CD14-positive monocyte (primary cell): ENCODE results near the gene KLHL9. TPM values are rescaled to one million over a fixed set of nuclear protein-coding genes. Genes with fewer than 3 reads are reported as not detected.
A peak's percentile ranks its signal among the peaks of the same experiment; 100 is the strongest.

Source experiments
- DNase-seq, 3 donors: peaks; one replicate each; pipeline ENCODE4 v3.0.0-alpha.2; 2011 to 2022
- H2AFZ ChIP-seq: 2 replicates; pipeline ENCODE4 v1.6.0; 2012; ENCODE audit warnings: mild to moderate bottlenecking, low read depth, low read length, inconsistent platforms; ENCODE audit not compliant: insufficient read depth, poor library complexity, severe bottlenecking
- H3K27ac ChIP-seq, 2 donors: 1 replicate in 1 of 2; 2 replicates in 1 of 2; pipeline ENCODE4 v1.5.1; 2012 to 2013; ENCODE audit warnings: low read length in 2 of 2, control low read depth in 1 of 2, inconsistent platforms in 1 of 2, low read depth in 1 of 2, mild to moderate bottlenecking in 1 of 2
- H3K27me3 ChIP-seq, 2 donors: one replicate each; pipeline versions ENCODE4 v1.6.0 to v1.6.1; 2011 to 2013; ENCODE audit warnings: low read length in 2 of 2; ENCODE audit not compliant: control insufficient read depth in 2 of 2, insufficient read depth in 2 of 2
- H3K36me3 ChIP-seq, 2 donors: replicated peaks in 1 of 2; 1 replicate in 1 of 2; 2 replicates in 1 of 2; pipeline versions ENCODE4 v1.5.1 to v1.6.1; 2012 to 2013; ENCODE audit warnings: low read length in 2 of 2, control low read depth in 1 of 2, inconsistent platforms in 1 of 2, mild to moderate bottlenecking in 1 of 2; ENCODE audit not compliant: insufficient read depth in 2 of 2, control insufficient read depth in 1 of 2
- H3K4me1 ChIP-seq, 2 donors: 1 replicate in 1 of 2; 2 replicates in 1 of 2; pipeline versions ENCODE4 v1.5.1 to v1.6.1; 2012 to 2013; ENCODE audit warnings: low read length in 2 of 2, control low read depth in 1 of 2, inconsistent platforms in 1 of 2, mild to moderate bottlenecking in 1 of 2, moderate library complexity in 1 of 2; ENCODE audit not compliant: insufficient read depth in 2 of 2, control insufficient read depth in 1 of 2
- H3K4me2 ChIP-seq: replicated peaks from 2 replicates; pipeline ENCODE3; 2012; ENCODE audit warnings: low read length, moderate library complexity, mild to moderate bottlenecking; ENCODE audit not compliant: poor library complexity, severe bottlenecking; ENCODE audit errors: extremely low read depth
- H3K4me3 ChIP-seq, 3 experiments: fragments of 200-600 bp in 1 of 3; sonication (generic) in 1 of 3; replicated peaks in 1 of 3; 1 replicate in 2 of 3; 2 replicates in 1 of 3; pipeline ENCODE4 v1.5.1; 2011 to 2013; ENCODE audit warnings: low read length in 3 of 3, mild to moderate bottlenecking in 3 of 3, control low read depth in 2 of 3, low read depth in 2 of 3, inconsistent platforms in 1 of 3, moderate library complexity in 1 of 3
- H3K79me2 ChIP-seq: 2 replicates; pipeline ENCODE4 v1.6.0; 2012; ENCODE audit warnings: mild to moderate bottlenecking, control low read depth, inconsistent platforms, low read length, moderate library complexity; ENCODE audit not compliant: insufficient read depth
- H3K9ac ChIP-seq: 2 replicates; pipeline ENCODE4 v1.6.0; 2017; ENCODE audit warnings: low read length, mild to moderate bottlenecking; ENCODE audit not compliant: insufficient read depth, poor library complexity, severe bottlenecking
- H3K9me3 ChIP-seq, 2 donors: replicated peaks in 1 of 2; 1 replicate in 1 of 2; 2 replicates in 1 of 2; pipeline versions ENCODE4 v1.5.1 to v1.6.1; 2012 to 2013; ENCODE audit warnings: low read length in 2 of 2, control low read depth in 1 of 2; ENCODE audit not compliant: control insufficient read depth in 1 of 2, insufficient read depth in 1 of 2
- H4K20me1 ChIP-seq: 2 replicates; pipeline ENCODE4 v1.6.0; 2012; ENCODE audit warnings: mild to moderate bottlenecking, low read length, control low read depth, moderate library complexity; ENCODE audit not compliant: insufficient read depth
- H3K27ac Mint-ChIP-seq, 7 donors: one replicate each; pipeline ENCODE4 v1.8.0; 2020; ENCODE audit warnings: mild to moderate bottlenecking in 7 of 7, mixed read lengths in 7 of 7, moderate library complexity in 6 of 7, inconsistent platforms in 2 of 7
- H3K27me3 Mint-ChIP-seq, 3 donors: one replicate each; pipeline ENCODE4 v1.8.0; 2021 to 2022; ENCODE audit warnings: low read depth in 3 of 3, mild to moderate bottlenecking in 3 of 3, mixed read lengths in 3 of 3, moderate library complexity in 3 of 3, inconsistent platforms in 1 of 3
- H3K36me3 Mint-ChIP-seq, 2 donors: one replicate each; pipeline ENCODE4 v1.8.0; 2020; ENCODE audit warnings: mixed read lengths in 2 of 2, inconsistent platforms in 1 of 2, mild to moderate bottlenecking in 1 of 2
- H3K4me1 Mint-ChIP-seq: one replicate; pipeline ENCODE4 v1.8.0; 2020; ENCODE audit warnings: mild to moderate bottlenecking, mixed read lengths
- H3K4me3 Mint-ChIP-seq, 2 donors: one replicate each; pipeline ENCODE4 v1.8.0; 2020; ENCODE audit warnings: mild to moderate bottlenecking in 2 of 2, mixed read lengths in 2 of 2, moderate library complexity in 1 of 2
- H3K9me3 Mint-ChIP-seq, 7 donors: one replicate each; pipeline ENCODE4 v1.8.0; 2020 to 2022; ENCODE audit warnings: mixed read lengths in 7 of 7, mild to moderate bottlenecking in 6 of 7, moderate library complexity in 6 of 7, inconsistent platforms in 2 of 7
- WGBS: methylation state at CpG from one replicate; pipeline ENCODE4 v1.1.5; 2013; ENCODE audit warnings: missing lambda C conversion rate; ENCODE audit not compliant: insufficient coverage; 5-methylcytosine and 5-hydroxymethylcytosine counted together
- intact Hi-C, 2 donors: fragments of 100-400 bp; cut with micrococcal nuclease; formaldehyde crosslinking; loops; one replicate each; pipeline versions ENCODE4 v1.15.0 to v1.15.1; 2023
- polyA plus RNA-seq, 3 donors: library from polyadenylated mRNA; depleted of rRNA in 1 of 3; unstranded in 2 of 3; stranded (reverse) in 1 of 3; fragments of 300-500 nt in 2 of 3; fragments of >200 nt in 1 of 3; fragmentation: Illumina TruSeq in 2 of 3; gene quantifications; 1 replicate in 2 of 3; 2 replicates in 1 of 3; pipeline ENCODE4 v1.2.3, GENCODE V29; 2012 to 2021
- TF ChIP-seq, protein P1 (sequence below): fragments of 200-600 bp; IDR thresholded peaks from one replicate; pipeline ENCODE4 v1.8.0; 2022; ENCODE audit warnings: antibody characterized with exemption, mild to moderate bottlenecking

KLHL9 gene
- polyA plus RNA-seq, 3 donors, result 2.8 to 9.0 (median 7.7) TPM

DNA sequence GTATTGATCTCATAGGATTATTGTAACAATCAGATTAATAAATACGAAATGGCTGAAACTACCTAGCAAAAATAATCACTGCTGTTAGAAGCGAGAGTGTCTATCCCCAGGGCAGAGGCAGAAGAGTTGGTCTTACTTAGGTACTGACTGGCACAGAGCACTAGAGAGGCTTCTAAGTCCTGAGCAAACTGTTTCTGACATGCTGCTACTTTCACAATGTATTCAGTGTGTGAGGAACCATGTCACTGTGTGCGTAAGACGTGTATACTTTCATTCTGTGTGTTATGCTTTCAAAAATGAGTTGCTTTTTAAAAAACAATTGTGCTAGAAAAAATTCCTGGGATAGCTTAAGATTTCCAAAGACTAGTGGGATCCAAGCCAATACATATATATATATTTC is 5.5 kb upstream of the KLHL9 start:
- no peak for DNase-seq
- no peak overlapping the region for H3K4me3 ChIP-seq
- no peak overlapping the region for H3K9ac ChIP-seq
- Mint-ChIP-seq H3K4me3 (no peak overlapping the region), H3K27me3 (peaks cover 3 to 15% (median 13%) of the 10 kb centered on the region in 3 donors), H3K27ac (no peak overlapping the region), H3K9me3 (peaks cover 0 to 7% (median 2%) of the 10 kb centered on the region in 7 donors), H3K4me1 (peaks cover 18% of the 10 kb centered on the region), H3K36me3 (no peaks in the 10 kb centered on the region)
- H3K9me3 ChIP-seq, result no peaks in the 10 kb centered on the region
- intact Hi-C loops, result no loop called here
- H3K79me2 ChIP-seq, result no peaks in the 10 kb centered on the region
- no peaks in the 10 kb centered on the region for H4K20me1 ChIP-seq
- TF ChIP-seq, protein P1, sequence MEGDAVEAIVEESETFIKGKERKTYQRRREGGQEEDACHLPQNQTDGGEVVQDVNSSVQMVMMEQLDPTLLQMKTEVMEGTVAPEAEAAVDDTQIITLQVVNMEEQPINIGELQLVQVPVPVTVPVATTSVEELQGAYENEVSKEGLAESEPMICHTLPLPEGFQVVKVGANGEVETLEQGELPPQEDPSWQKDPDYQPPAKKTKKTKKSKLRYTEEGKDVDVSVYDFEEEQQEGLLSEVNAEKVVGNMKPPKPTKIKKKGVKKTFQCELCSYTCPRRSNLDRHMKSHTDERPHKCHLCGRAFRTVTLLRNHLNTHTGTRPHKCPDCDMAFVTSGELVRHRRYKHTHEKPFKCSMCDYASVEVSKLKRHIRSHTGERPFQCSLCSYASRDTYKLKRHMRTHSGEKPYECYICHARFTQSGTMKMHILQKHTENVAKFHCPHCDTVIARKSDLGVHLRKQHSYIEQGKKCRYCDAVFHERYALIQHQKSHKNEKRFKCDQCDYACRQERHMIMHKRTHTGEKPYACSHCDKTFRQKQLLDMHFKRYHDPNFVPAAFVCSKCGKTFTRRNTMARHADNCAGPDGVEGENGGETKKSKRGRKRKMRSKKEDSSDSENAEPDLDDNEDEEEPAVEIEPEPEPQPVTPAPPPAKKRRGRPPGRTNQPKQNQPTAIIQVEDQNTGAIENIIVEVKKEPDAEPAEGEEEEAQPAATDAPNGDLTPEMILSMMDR, result no peak
- no peaks in the 10 kb centered on the region for H3K27me3 ChIP-seq
- H3K27ac ChIP-seq, result no peak overlapping the region
- H2AFZ ChIP-seq, result no peak overlapping the region
- no peaks in the 10 kb centered on the region for H3K36me3 ChIP-seq
- no peak overlapping the region for H3K4me2 ChIP-seq
- WGBS, result 100% methylated on average over 1 of the region's 4 CpGs
- peaks cover 0 to 4% of the 10 kb centered on the region in 2 donors for H3K4me1 ChIP-seq

DNA sequence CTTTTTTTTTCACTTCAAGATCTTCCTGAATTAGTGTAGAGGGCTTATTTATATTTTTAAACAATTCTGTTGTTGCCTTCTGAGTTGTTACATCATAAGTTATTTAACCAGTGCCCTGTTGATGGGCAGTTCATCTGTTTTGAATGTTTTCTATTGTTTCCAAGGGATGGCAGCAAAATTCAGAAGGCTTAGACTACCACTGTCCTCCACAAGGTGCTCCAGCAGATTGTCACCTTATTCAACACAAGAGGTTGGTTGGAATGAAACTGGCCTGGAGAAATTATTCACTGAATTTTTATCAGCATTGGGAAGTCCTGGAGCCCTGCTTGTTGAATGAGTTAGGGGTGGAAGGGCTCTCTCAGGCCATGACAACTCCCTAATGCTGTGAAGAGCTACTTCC is 1.3 kb upstream of the KLHL9 start:
- Histone ChIP-seq H3K36me3 (peaks cover 2 to 6% of the 10 kb centered on the region in 2 donors), H3K4me2 (no peak overlapping the region), H3K4me3 (no peak overlapping the region), H3K79me2 (peaks cover 42% of the 10 kb centered on the region), H3K4me1 (peaks cover 22 to 33% of the 10 kb centered on the region in 2 donors), H3K9ac (no peak overlapping the region), H3K27ac (no peak overlapping the region), H3K27me3 (no peaks in the 10 kb centered on the region), H4K20me1 (peaks cover 26% of the 10 kb centered on the region), H2AFZ (peak overlapping the region; percentile 18), H3K9me3 (no peaks in the 10 kb centered on the region)
- Mint-ChIP-seq H3K27me3 (peaks cover 0 to 8% (median 6%) of the 10 kb centered on the region in 3 donors), H3K27ac (no peak overlapping the region), H3K9me3 (no peaks in the 10 kb centered on the region), H3K4me3 (no peak overlapping the region), H3K36me3 (peaks cover 3 to 5% of the 10 kb centered on the region in 2 donors), H3K4me1 (peaks cover 35% of the 10 kb centered on the region)
- TF ChIP-seq, protein P1, result no peak
- DNase-seq, result no peak
- intact Hi-C loops, result loop anchor here in 1 of 2 donors (10.0 kb wide), 2 partner anchors 48 to 108 kb away; partner anchors contain the start of genes IFNA1 and IFNA2
